ENCODE data around the gene GART.

GRCh38 chr21:33541105-33541711 lies 709 bp downstream of the GART start:
- no peak for TF ChIP-seq RFX5 (IDR thresholded peaks at IDR 0.05; ENCODE audit: low read depth, low read length)
- no peak for TF ChIP-seq CTCF (conservative IDR thresholded peaks at IDR 0.05; ENCODE audit: low read depth, low read length)
- TF ChIP-seq MAFK (IDR thresholded peaks at IDR 0.05; ENCODE audit: low read depth, low read length) = no peak
- TF ChIP-seq RCOR1 (IDR thresholded peaks at IDR 0.05; ENCODE audit: insufficient replicate concordance, low read length) = no peak
- TF ChIP-seq FOS (IDR thresholded peaks at IDR 0.05; ENCODE audit: low read depth, low read length) = no peak
- no peak for TF ChIP-seq USF2 (IDR thresholded peaks at IDR 0.05; ENCODE audit: low read depth, low read length)
- TF ChIP-seq POLR2A (IDR thresholded peaks at IDR 0.05; ENCODE audit: low read depth, low read length) = no peak

Data from IMR-90 (cell line).